Body of pancreas (tissue), 4 donors: ENCODE data around the gene CCDC90B.

ENCODE experiments used
- CTCF ChIP-seq, 7 experiments: fragments of 450-650 bp in 4 of 7; fragments of 200-600 bp in 3 of 7; sonication (generic) in 3 of 7; IDR thresholded peaks; one replicate each; pipeline ENCODE4 v1.5.1; 2016 to 2019; ENCODE audit warnings: antibody characterized with exemption in 7 of 7
- POLR2A ChIP-seq, 3 donors: fragments of 450-650 bp; IDR thresholded peaks; one replicate each; pipeline ENCODE4 v1.6.1; 2016; ENCODE audit warnings: antibody characterized with exemption in 3 of 3, mild to moderate bottlenecking in 2 of 3

- no peak for TF ChIP-seq POLR2A (IDR thresholded peaks at IDR 0.05)
- no peak for TF ChIP-seq CTCF (IDR thresholded peaks at IDR 0.05)
Observed at GRCh38 chr11:83252941-83253340, 33.2 kb downstream of the CCDC90B start.
